Measurements from ENCODE around the gene NEB.
"Not testable (repeated sequence)": the region's sequence is repeated elsewhere in the genome, so short reads cannot be mapped to it uniquely, and the experiment has no call there.

Gene NEB

GRCh38 chr2:151760139-151760650 lies 25.9 kb upstream of the NEB start:
- DNase-seq, result no peak

- DNase-seq, result no peak
Measured at GRCh38 chr2:151758744-151759143, 24.5 kb upstream of the NEB start.

GRCh38 chr2:151757861-151758260 lies 23.6 kb upstream of the NEB start:
- no peak for DNase-seq

GRCh38 chr2:151756820-151757219 lies 22.5 kb upstream of the NEB start:
- no peak for DNase-seq

GRCh38 chr2:151754253-151754897 lies 20.1 kb upstream of the NEB start:
- DNase-seq, result no peak

- DNase-seq, result no peak
Measured at GRCh38 chr2:151753540-151753939, 19.3 kb upstream of the NEB start.

- not testable (repeated sequence) for DNase-seq
Measured at GRCh38 chr2:151745261-151745660, 11.0 kb upstream of the NEB start.

- DNase-seq, result no peak
Measured at GRCh38 chr2:151730262-151730975, 3.9 kb downstream of the NEB start.

- DNase-seq, result no peak
Measured at GRCh38 chr2:151729837-151730236, 4.4 kb downstream of the NEB start.

GRCh38 chr2:151729415-151729811 lies 4.9 kb downstream of the NEB start:
- no peak for DNase-seq

GRCh38 chr2:151728804-151729414 lies 5.4 kb downstream of the NEB start:
- DNase-seq, result no peak

GRCh38 chr2:151727593-151728552 lies 6.4 kb downstream of the NEB start:
- no peak for DNase-seq

GRCh38 chr2:151721161-151721560 lies 13.1 kb downstream of the NEB start:
- DNase-seq, result no peak

- no peak for DNase-seq
Measured at GRCh38 chr2:151720521-151720920, 13.8 kb downstream of the NEB start.

GRCh38 chr2:151718796-151719195 lies 15.5 kb downstream of the NEB start:
- DNase-seq, result no peak

GRCh38 chr2:151718247-151718646 lies 16.0 kb downstream of the NEB start:
- no peak for DNase-seq

GRCh38 chr2:151716721-151717120 lies 17.6 kb downstream of the NEB start:
- DNase-seq, result no peak

GRCh38 chr2:151713291-151713903 lies 20.9 kb downstream of the NEB start:
- no peak for DNase-seq

GRCh38 chr2:151711025-151711424 lies 23.3 kb downstream of the NEB start:
- no peak for DNase-seq

GRCh38 chr2:151708788-151709187 lies 25.5 kb downstream of the NEB start:
- no peak for DNase-seq

- no peak for DNase-seq
Measured at GRCh38 chr2:151707857-151708256, 26.4 kb downstream of the NEB start.

- DNase-seq, result not testable (repeated sequence)
Measured at GRCh38 chr2:151704480-151704961, 29.8 kb downstream of the NEB start.
